Peyer's patch (tissue), 4 donors: ENCODE results near the gene MYRFL. TPM values are rescaled to one million over a fixed set of nuclear protein-coding genes. Genes with fewer than 3 reads are reported as not detected.

Source experiments
- DNase-seq, 3 donors: peaks; one replicate each; pipeline ENCODE4 v3.0.0-alpha.2; 2017 to 2019
- H3K27ac ChIP-seq, 4 donors: fragments of 200-600 bp; sonication (generic); one replicate each; pipeline ENCODE4 v1.5.1; 2016 to 2019
- H3K27me3 ChIP-seq, 2 donors: fragments of 200-600 bp; sonication (generic); one replicate each; pipeline ENCODE4 v1.5.1; 2019
- H3K36me3 ChIP-seq, 3 donors: fragments of 200-600 bp; sonication (generic); one replicate each; pipeline ENCODE4 v1.5.1; 2016 to 2019
- H3K4me1 ChIP-seq, 4 donors: fragments of 200-600 bp; sonication (generic); one replicate each; pipeline ENCODE4 v1.5.1; 2016 to 2019
- H3K4me3 ChIP-seq, 4 donors: fragments of 200-600 bp; sonication (generic); 1 replicate in 3 of 4; 2 replicates in 1 of 4; pipeline ENCODE4 v1.5.1; 2016 to 2019; ENCODE audit warnings: mild to moderate bottlenecking in 1 of 4
- H3K9me3 ChIP-seq, 4 donors: fragments of 200-600 bp; sonication (generic); one replicate each; pipeline ENCODE4 v1.5.1; 2016 to 2019; ENCODE audit warnings: mild to moderate bottlenecking in 1 of 4
- CTCF ChIP-seq, 6 experiments: fragments of 450-650 bp in 4 of 6; fragments of 200-600 bp in 2 of 6; sonication (generic) in 1 of 6; IDR thresholded peaks; one replicate each; pipeline ENCODE4 v1.5.1; 2017 to 2019; ENCODE audit warnings: antibody characterized with exemption in 6 of 6, mild to moderate bottlenecking in 3 of 6, moderate library complexity in 1 of 6
- POLR2A ChIP-seq, 2 donors: fragments of 450-650 bp; IDR thresholded peaks; one replicate each; pipeline ENCODE4 v1.5.1; 2017; ENCODE audit warnings: antibody characterized with exemption in 2 of 2, mild to moderate bottlenecking in 2 of 2, moderate library complexity in 2 of 2
- total RNA-seq, 4 donors: library from RNA; depleted of rRNA; stranded (reverse); fragments of >200 nt; gene quantifications; one replicate each; pipeline ENCODE4 v1.1.0, GENCODE V29; 2016

MYRFL gene
- total RNA-seq, 4 donors from 2014 or later: 12.4 to 60.1 (median 54.5) TPM

- Histone ChIP-seq H3K27me3 (no peaks in the 10 kb centered on the region), H3K4me3 (no peak overlapping the region)
These were observed 999 bp upstream of the MYRFL start for GRCh38 chr12:69824028-69824427.

DNA sequence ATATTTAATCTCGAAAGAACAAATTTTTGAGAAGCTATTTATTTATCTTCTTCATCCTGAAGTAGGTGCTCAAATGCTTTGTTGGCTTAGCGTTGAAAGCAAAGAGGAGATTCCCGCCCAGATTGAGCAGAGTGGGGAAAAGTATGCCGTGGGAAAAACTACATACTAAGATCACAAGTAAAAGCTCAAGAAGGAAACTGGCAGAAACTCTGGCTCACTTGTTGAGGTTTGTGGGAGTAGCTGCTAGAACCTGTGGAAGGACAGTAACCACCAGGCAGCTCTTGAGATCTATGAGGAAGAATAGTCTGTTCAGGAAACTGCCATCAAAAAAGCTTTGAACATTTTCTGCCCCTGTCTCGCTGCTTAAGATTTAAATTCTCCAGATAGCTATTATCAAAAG, 3.9 kb downstream of the MYRFL start:
- no peaks in the 10 kb centered on the region for H3K36me3 ChIP-seq
- peaks cover 0 to 7% (median 0%) of the 10 kb centered on the region in 4 donors for H3K4me1 ChIP-seq
- no peak overlapping the region for H3K27ac ChIP-seq
- TF ChIP-seq POLR2A (IDR thresholded peaks at IDR 0.05): no peak
- no peak for TF ChIP-seq CTCF (IDR thresholded peaks at IDR 0.05)
- H3K27me3 ChIP-seq: no peaks in the 10 kb centered on the region
- no peak for DNase-seq
- no peak overlapping the region for H3K4me3 ChIP-seq
- no peaks in the 10 kb centered on the region for H3K9me3 ChIP-seq

More at GRCh38 chr12:69824028-69824427, 999 bp upstream of the MYRFL start:
- Histone ChIP-seq H3K36me3 (no peaks in the 10 kb centered on the region), H3K4me1 (peaks cover 0 to 13% (median 0%) of the 10 kb centered on the region in 4 donors), H3K27ac (no peak overlapping the region), H3K9me3 (no peaks in the 10 kb centered on the region)
- no peak for DNase-seq
- TF ChIP-seq CTCF (IDR thresholded peaks at IDR 0.05) (no peak), POLR2A (IDR thresholded peaks at IDR 0.05) (no peak)

DNA sequence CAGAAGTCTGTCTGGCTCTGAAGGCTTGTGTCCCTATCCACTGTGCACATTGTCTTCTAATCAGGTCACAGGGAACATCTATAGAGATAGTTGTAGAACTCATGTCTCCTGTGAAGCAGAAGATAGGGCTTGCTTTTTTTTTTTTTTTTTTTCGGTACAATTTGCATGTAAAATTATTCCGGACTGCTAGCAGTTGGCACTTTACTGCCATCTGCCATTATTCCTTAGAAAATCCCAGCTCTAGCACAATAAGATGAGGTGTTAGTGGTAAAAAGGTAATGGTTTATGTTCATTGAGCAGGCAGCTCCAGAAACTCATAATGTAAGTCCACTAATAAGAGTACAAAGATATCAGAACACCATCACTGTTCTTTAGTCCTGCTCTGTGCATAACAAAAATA, 8.7 kb downstream of the MYRFL start:
- no peak for DNase-seq
- H3K36me3 ChIP-seq: no peaks in the 10 kb centered on the region
- H3K9me3 ChIP-seq: no peaks in the 10 kb centered on the region
- H3K4me1 ChIP-seq: peaks cover 0 to 30% (median 8%) of the 10 kb centered on the region in 4 donors
- H3K27ac ChIP-seq: no peak overlapping the region
- TF ChIP-seq CTCF (IDR thresholded peaks at IDR 0.05) (no peak), POLR2A (IDR thresholded peaks at IDR 0.05) (no peak)
- no peaks in the 10 kb centered on the region for H3K27me3 ChIP-seq
- no peak overlapping the region for H3K4me3 ChIP-seq

- no peak overlapping the region for H3K27ac ChIP-seq
- no peaks in the 10 kb centered on the region for H3K36me3 ChIP-seq
- peak overlapping the region in 1 of 4 donors; percentile 3 for H3K4me3 ChIP-seq
- no peak for TF ChIP-seq CTCF (IDR thresholded peaks at IDR 0.05)
- TF ChIP-seq POLR2A (IDR thresholded peaks at IDR 0.05): no peak
- no peak for DNase-seq
- H3K9me3 ChIP-seq: no peaks in the 10 kb centered on the region
- peaks cover 0 to 33% (median 8%) of the 10 kb centered on the region in 4 donors for H3K4me1 ChIP-seq
- no peaks in the 10 kb centered on the region for H3K27me3 ChIP-seq
These were observed 9.1 kb downstream of the MYRFL start for GRCh38 chr12:69834147-69834546.

- H3K9me3 ChIP-seq: no peaks in the 10 kb centered on the region
- H3K4me3 ChIP-seq: peak overlapping the region in 1 of 4 donors; percentile 3
- H3K36me3 ChIP-seq: no peaks in the 10 kb centered on the region
- no peaks in the 10 kb centered on the region for H3K27me3 ChIP-seq
- peaks cover 0 to 31% (median 8%) of the 10 kb centered on the region in 4 donors for H3K4me1 ChIP-seq
- DNase-seq: no peak
- TF ChIP-seq CTCF (IDR thresholded peaks at IDR 0.05) (no peak), POLR2A (IDR thresholded peaks at IDR 0.05) (no peak)
- H3K27ac ChIP-seq: no peak overlapping the region
These were observed 9.5 kb downstream of the MYRFL start for GRCh38 chr12:69834576-69834975.

- Histone ChIP-seq H3K27ac (no peak overlapping the region), H3K4me1 (peaks cover 0 to 30% (median 8%) of the 10 kb centered on the region in 4 donors), H3K4me3 (no peak overlapping the region), H3K9me3 (no peaks in the 10 kb centered on the region), H3K36me3 (no peaks in the 10 kb centered on the region), H3K27me3 (no peaks in the 10 kb centered on the region)
- no peak for DNase-seq
- no peak for TF ChIP-seq CTCF (IDR thresholded peaks at IDR 0.05)
These were observed 10.1 kb downstream of the MYRFL start for GRCh38 chr12:69835081-69835480.
